Suprapubic skin (tissue), 4 donors: ENCODE results near the gene ITPRID2.

Experiments
- CTCF ChIP-seq, 2 donors: fragments of 200-600 bp in 1 of 2; fragments of 450-650 bp in 1 of 2; sonication (generic) in 1 of 2; IDR thresholded peaks; one replicate each; pipeline ENCODE4 v1.5.1; 2016 to 2019; ENCODE audit warnings: antibody characterized with exemption in 2 of 2, mild to moderate bottlenecking in 1 of 2, moderate library complexity in 1 of 2
- POLR2A ChIP-seq, 2 donors: fragments of 450-650 bp; IDR thresholded peaks; one replicate each; pipeline ENCODE4 v1.6.1; 2017; ENCODE audit warnings: antibody characterized with exemption in 2 of 2, mild to moderate bottlenecking in 2 of 2, moderate library complexity in 2 of 2
- POLR2AphosphoS5 ChIP-seq, 3 donors: sonication (generic); formaldehyde crosslinking; IDR thresholded peaks; one replicate each; pipeline ENCODE4 v1.6.1; 2017; ENCODE audit warnings: antibody characterized with exemption in 3 of 3

- TF ChIP-seq CTCF (IDR thresholded peaks at IDR 0.05) (no peak), POLR2A (IDR thresholded peaks at IDR 0.05) (no peak), POLR2AphosphoS5 (IDR thresholded peaks at IDR 0.05) (no peak)
Measured at GRCh38 chr2:181847198-181847556, 44.4 kb upstream of the ITPRID2 start.
